ENCODE measurements around the gene SGO2. TPM values are rescaled to one million over a fixed set of nuclear protein-coding genes. Genes with fewer than 3 reads are reported as not detected.
"Not testable (repeated sequence)": the region's sequence is repeated elsewhere in the genome, so short reads cannot be mapped to it uniquely, and the experiment has no call there.

The SGO2 gene
- total RNA-seq, 1 donor from 2014 or later, result 1.7 TPM

GRCh38 chr2:200538139-200538538 lies 12.1 kb downstream of the SGO2 start:
- Histone ChIP-seq H3K4me1 (no peaks in the 10 kb centered on the region), H3K36me3 (no peaks in the 10 kb centered on the region)
- intact Hi-C loops (cut with DNase I), result no loop called here

GRCh38 chr2:200540793-200541192 lies 14.8 kb downstream of the SGO2 start:
- TF ChIP-seq POLR2A (IDR thresholded peaks at IDR 0.05) (no peak), POLR2AphosphoS5 (IDR thresholded peaks at IDR 0.05; ENCODE audit: insufficient read depth in 1 of 2, low read depth in 1 of 2) (no peak), CTCF (IDR thresholded peaks at IDR 0.05) (no peak)
- intact Hi-C loops (cut with DNase I), result no loop called here

More at GRCh38 chr2:200538139-200538538, 12.1 kb downstream of the SGO2 start:
- H3K27ac ChIP-seq, result no peak overlapping the region
- H3K9me3 ChIP-seq, result no peaks in the 10 kb centered on the region
- H3K27me3 ChIP-seq, result no peaks in the 10 kb centered on the region
- no peak overlapping the region for H3K4me3 ChIP-seq
- no peak for DNase-seq (ENCODE audit: extremely low spot score in 2 of 2)
- TF ChIP-seq POLR2AphosphoS5 (IDR thresholded peaks at IDR 0.05; ENCODE audit: insufficient read depth in 1 of 2, low read depth in 1 of 2) (no peak), CTCF (IDR thresholded peaks at IDR 0.05) (no peak), POLR2A (IDR thresholded peaks at IDR 0.05) (no peak)

GRCh38 chr2:200566596-200566995 lies 40.6 kb downstream of the SGO2 start:
- H3K36me3 ChIP-seq; H3K4me3 ChIP-seq; H3K9me3 ChIP-seq; H3K4me1 ChIP-seq; intact Hi-C loops (cut with DNase I); H3K27me3 ChIP-seq; DNase-seq (ENCODE audit: extremely low spot score in 2 of 2); H3K27ac ChIP-seq: not testable (repeated sequence)

More at GRCh38 chr2:200540793-200541192, 14.8 kb downstream of the SGO2 start:
- no peaks in the 10 kb centered on the region for H3K27me3 ChIP-seq
- H3K4me3 ChIP-seq, result no peak overlapping the region
- H3K36me3 ChIP-seq, result no peaks in the 10 kb centered on the region
- no peaks in the 10 kb centered on the region for H3K9me3 ChIP-seq
- no peak for DNase-seq (ENCODE audit: extremely low spot score in 2 of 2)
- H3K4me1 ChIP-seq, result no peaks in the 10 kb centered on the region
- no peak overlapping the region for H3K27ac ChIP-seq

- TF ChIP-seq POLR2AphosphoS5 (IDR thresholded peaks at IDR 0.05; ENCODE audit: insufficient read depth in 1 of 2, low read depth in 1 of 2) (no peak), CTCF (IDR thresholded peaks at IDR 0.05) (no peak), POLR2A (IDR thresholded peaks at IDR 0.05) (no peak)
- Histone ChIP-seq H3K27me3 (no peaks in the 10 kb centered on the region), H3K4me3 (no peak overlapping the region), H3K36me3 (no peaks in the 10 kb centered on the region), H3K4me1 (no peaks in the 10 kb centered on the region), H3K9me3 (no peaks in the 10 kb centered on the region), H3K27ac (no peak overlapping the region)
- intact Hi-C loops (cut with DNase I), result no loop called here
- DNase-seq (ENCODE audit: extremely low spot score in 2 of 2), result no peak
These were observed 41.9 kb downstream of the SGO2 start for GRCh38 chr2:200567932-200568331.

GRCh38 chr2:200575957-200576356 lies 50.0 kb downstream of the SGO2 start:
- Histone ChIP-seq H3K36me3 (no peaks in the 10 kb centered on the region), H3K4me3 (no peak overlapping the region), H3K4me1 (no peaks in the 10 kb centered on the region), H3K27me3 (no peaks in the 10 kb centered on the region), H3K27ac (no peak overlapping the region), H3K9me3 (no peaks in the 10 kb centered on the region)
- no peak for TF ChIP-seq CTCF (IDR thresholded peaks at IDR 0.05)
- no peak for TF ChIP-seq POLR2A (IDR thresholded peaks at IDR 0.05)
- no peak for TF ChIP-seq POLR2AphosphoS5 (IDR thresholded peaks at IDR 0.05; ENCODE audit: insufficient read depth in 1 of 2, low read depth in 1 of 2)
- intact Hi-C loops (cut with DNase I), result loop anchor here (5.0 kb wide), 1 partner anchor 126 kb away; no protein-coding TSS in a partner anchor
- no peak for DNase-seq (ENCODE audit: extremely low spot score in 2 of 2)
